GM12875 (cell line): ENCODE data around the gene VPS13C.

Experiments used
- H3K4me3 ChIP-seq: one replicate; pipeline ENCODE4 v1.5.1; 2011; ENCODE audit warnings: low read depth, low read length, control low read depth
- CTCF ChIP-seq: IDR thresholded peaks from 2 replicates; pipeline ENCODE4 v1.5.1; 2011; ENCODE audit warnings: low read depth, mild to moderate bottlenecking, control low read depth, inconsistent platforms, low read length, moderate library complexity, borderline replicate concordance; ENCODE audit not compliant: insufficient read depth

The VPS13C gene

DNA sequence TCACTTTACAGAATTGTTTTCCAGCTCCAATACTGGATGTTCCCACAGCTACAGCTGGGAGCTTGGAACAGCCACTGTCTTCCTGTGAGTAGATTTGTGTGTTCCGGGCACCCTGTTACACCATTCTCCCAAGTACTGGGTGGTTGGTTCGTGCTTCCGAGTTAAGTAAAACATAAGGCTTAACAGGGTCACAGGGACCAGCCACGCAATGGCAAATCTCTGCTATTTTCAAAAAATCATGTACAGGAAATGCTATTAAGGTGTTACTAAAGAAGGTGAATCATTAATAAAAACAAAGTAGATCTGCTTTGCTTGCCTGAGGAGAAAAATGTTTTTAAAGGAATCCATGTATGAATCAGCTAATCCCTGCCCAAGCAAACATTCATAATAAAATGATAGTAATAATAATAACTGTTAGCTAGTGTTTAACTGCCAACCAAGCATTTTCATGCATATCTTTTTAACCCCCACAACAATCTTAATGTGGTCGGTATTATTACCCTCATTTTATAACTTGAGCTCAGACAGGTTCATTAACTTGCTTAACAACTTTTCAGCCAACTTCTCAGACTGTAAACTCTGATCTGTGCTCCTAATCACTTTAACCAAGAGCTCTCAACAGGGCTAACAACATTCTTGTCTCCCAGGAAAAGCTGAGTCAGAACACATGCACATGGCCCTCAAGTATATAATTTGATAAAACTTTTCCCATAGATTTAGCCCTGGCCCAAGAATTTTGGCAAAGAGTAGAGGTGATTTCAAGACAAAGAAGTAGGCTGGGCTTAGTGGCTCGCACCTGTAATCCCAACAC lies 3.8 kb upstream of the VPS13C start:
- H3K4me3 ChIP-seq = no peak overlapping the region
- no peak for TF ChIP-seq CTCF

- H3K4me3 ChIP-seq = peak overlapping the region; percentile 69
- no peak for TF ChIP-seq CTCF
These were observed 641 bp upstream of the VPS13C start for GRCh38 chr15:62060896-62061280.

DNA sequence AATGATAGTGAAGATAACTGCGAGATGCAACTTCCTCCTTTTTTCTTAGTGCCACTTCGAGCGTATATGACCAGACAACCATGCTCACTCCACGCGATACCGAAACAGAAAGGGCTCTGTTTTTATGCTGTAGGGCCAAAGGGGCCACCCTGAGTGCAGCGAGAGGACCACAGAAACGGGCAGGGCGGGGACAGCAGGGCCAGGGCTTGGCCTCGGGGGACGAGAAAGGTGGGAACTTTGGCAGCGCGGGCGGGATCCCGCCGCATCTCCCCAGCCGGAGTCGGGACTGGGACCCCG lies 483 bp downstream of the VPS13C start:
- peak overlapping the region; percentile 69 for H3K4me3 ChIP-seq
- no peak for TF ChIP-seq CTCF

DNA sequence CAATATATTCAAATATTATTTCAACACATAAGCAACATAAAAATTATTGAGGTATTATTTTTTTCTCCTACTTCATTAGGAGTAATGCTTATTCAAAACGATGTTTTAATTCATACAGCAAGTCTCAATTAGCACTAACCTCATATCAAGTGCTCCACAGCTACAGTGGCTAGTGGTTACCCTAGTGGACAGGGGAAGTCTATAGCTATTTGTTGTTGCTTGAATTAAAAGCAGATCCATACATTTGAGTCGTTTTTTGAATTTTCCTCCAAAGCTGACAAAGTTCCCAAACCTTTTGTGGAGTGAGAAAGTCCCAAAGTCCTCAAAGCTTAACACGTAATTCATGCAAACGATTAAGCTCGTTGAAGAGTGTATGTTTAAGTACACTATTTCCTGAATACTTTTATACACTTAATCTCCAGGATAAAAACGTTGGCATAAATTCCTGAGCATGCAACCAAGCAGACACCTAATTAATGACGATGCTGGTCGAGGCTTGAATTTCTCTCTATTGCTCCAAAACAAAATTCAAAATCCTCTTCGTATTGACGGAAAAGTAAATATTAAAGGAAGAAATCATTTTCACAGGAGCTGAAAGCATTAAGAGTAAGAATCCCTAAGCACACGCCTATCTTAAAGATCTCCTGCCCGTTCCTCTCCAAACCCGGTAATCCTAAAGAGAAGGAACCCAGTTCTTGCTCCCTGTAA lies 985 bp downstream of the VPS13C start:
- peak; percentile 12; the same call in 1 of the 2 replicates for TF ChIP-seq CTCF
- H3K4me3 ChIP-seq = peak overlapping the region; percentile 69

DNA sequence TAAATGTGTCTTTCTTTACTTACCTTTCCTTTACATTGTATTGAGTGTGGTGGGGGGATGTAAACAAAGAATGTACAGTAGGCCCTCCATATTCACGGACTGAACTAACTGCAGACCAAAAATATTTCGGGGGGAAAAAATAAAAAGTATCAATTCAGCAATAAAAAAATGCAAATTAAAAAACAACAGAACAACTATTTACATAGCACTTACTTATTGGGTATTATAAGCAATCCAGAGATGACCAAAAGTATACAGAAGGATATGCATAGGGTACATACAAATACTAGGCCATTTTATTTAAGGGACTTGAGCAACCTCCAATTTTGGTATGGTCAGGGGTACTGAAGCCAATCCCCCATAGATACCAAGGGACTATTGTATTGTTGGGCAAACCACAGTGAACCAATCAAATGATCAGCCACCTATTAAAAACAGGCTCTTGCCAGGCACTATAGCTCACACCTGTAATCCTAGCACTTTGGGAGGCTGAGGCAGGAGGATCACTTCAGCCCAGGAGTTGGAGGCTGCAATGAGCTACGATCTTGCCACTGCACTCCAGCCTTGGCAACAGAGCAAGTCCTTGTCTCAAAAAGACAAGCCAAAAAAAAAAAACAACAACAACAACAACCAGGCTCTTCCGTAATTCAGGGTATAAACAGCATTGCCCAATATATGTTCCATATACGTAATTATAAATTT lies 1.8 kb downstream of the VPS13C start:
- TF ChIP-seq CTCF = no peak
- no peak overlapping the region for H3K4me3 ChIP-seq

GRCh38 chr15:62057341-62057980 lies 2.8 kb downstream of the VPS13C start:
- no peak overlapping the region for H3K4me3 ChIP-seq
- TF ChIP-seq CTCF = no peak
